K562 (cell line): ENCODE data around the gene FRRS1L. TPM values are rescaled to one million over a fixed set of nuclear protein-coding genes. Genes with fewer than 3 reads are reported as not detected.

Experiments used
- GABPB1 ChIP-seq: sonication (generic); formaldehyde crosslinking; IDR thresholded peaks from 2 replicates; pipeline ENCODE4 v1.8.0; 2022; ENCODE audit warnings: mild to moderate bottlenecking, missing genetic modification reagents
- GABPB2 ChIP-seq: fragments of 250-450 bp; sonication (Bioruptor Pico); conservative IDR thresholded peaks from 2 replicates; pipeline ENCODE4 v1.5.1; 2021; ENCODE audit warnings: mild to moderate bottlenecking
- HNRNPK ChIP-seq: fragments of 200-400 bp; formaldehyde crosslinking; IDR thresholded peaks from one replicate; pipeline ENCODE4 v1.6.1; 2018; ENCODE audit warnings: mild to moderate bottlenecking, low read depth, low read length; ENCODE audit not compliant: poor library complexity, severe bottlenecking
- NFYB ChIP-seq: IDR thresholded peaks from 2 replicates; pipeline ENCODE4 v1.6.1; 2011; ENCODE audit warnings: mild to moderate bottlenecking, moderate library complexity; ENCODE audit not compliant: insufficient read length; ENCODE audit errors: extremely low read depth
- NR4A1 ChIP-seq, 2 experiments: fragments of 250-450 bp in 1 of 2; fragments of 450-650 bp in 1 of 2; sonication (Bioruptor Pico) in 1 of 2; IDR thresholded peaks; 2 replicates each; pipeline versions ENCODE4 v1.4.0 to v1.6.1; 2016 to 2020; ENCODE audit warnings: mild to moderate bottlenecking in 2 of 2, missing compliant biosample characterization in 1 of 2, missing genetic modification characterization in 1 of 2, moderate library complexity in 1 of 2
- RB1 ChIP-seq: fragments of 450-650 bp; IDR thresholded peaks from 2 replicates; pipeline ENCODE4 v1.6.1; 2017; ENCODE audit warnings: low read depth, mild to moderate bottlenecking
- SMARCE1 ChIP-seq: fragments of 450-650 bp; IDR thresholded peaks from 2 replicates; pipeline ENCODE4 v1.7.1; 2016; ENCODE audit warnings: mild to moderate bottlenecking
- SNIP1 ChIP-seq: fragments of 450-650 bp; IDR thresholded peaks from 2 replicates; pipeline ENCODE4 v1.7.1; 2017; ENCODE audit warnings: low read depth, mild to moderate bottlenecking
- ZFP36 ChIP-seq: fragments of 150-350 bp; IDR thresholded peaks from 2 replicates; pipeline ENCODE4 v1.6.1; 2018; ENCODE audit warnings: low read length, low read depth; ENCODE audit not compliant: partially characterized antibody
- ZNF146 ChIP-seq: IDR thresholded peaks from one replicate; pipeline ENCODE4 v1.6.1; 2018; ENCODE audit warnings: missing compliant biosample characterization; ENCODE audit not compliant: unreplicated experiment
- polyA plus RNA-seq, 8 experiments: library from polyadenylated mRNA; depleted of rRNA in 4 of 8; stranded (reverse) in 5 of 8; unstranded in 3 of 8; fragments of >200 nt; fragmentation: Nextera tagmentation in 2 of 8; fragmentation: Illumina TruSeq in 1 of 8; extraction: Ambion mirVana in 2 of 8; extraction: Trizol in 1 of 8; gene quantifications; 2 replicates each; pipeline versions ENCODE4 v1.2.1 to v1.2.3, GENCODE V29; 2011 to 2014; ENCODE audit warnings: inconsistent platforms in 1 of 8, missing spikeins in 1 of 8
- total RNA-seq, 7 experiments: library from RNA; depleted of rRNA in 6 of 7; stranded (reverse); fragments of >200 nt in 6 of 7; fragmentation: Illumina TruSeq in 2 of 7; extraction: Trizol in 2 of 7; gene quantifications; 2 replicates each; pipeline versions ENCODE4 v1.2.1 to v1.2.3, GENCODE V29; 2011 to 2021; ENCODE audit warnings: low replicate concordance in 1 of 7
- TF ChIP-seq, protein P1 (sequence below), 2 experiments: fragments of 450-650 bp in 1 of 2; sonication (generic) in 1 of 2; formaldehyde crosslinking in 1 of 2; IDR thresholded peaks; 2 replicates each; pipeline versions ENCODE4 v1.7.1 to v1.9.0; 2016 to 2022; ENCODE audit warnings: inconsistent platforms in 1 of 2, mild to moderate bottlenecking in 1 of 2, missing genetic modification reagents in 1 of 2

FRRS1L gene
- total and polyA plus RNA-seq, 9 of the 15 experiments (the other 6 are each of a cell fraction or from before 2014, with no cell fraction given), result under 0.01 to 0.04 (median 0.03) TPM; not detected in 5

DNA sequence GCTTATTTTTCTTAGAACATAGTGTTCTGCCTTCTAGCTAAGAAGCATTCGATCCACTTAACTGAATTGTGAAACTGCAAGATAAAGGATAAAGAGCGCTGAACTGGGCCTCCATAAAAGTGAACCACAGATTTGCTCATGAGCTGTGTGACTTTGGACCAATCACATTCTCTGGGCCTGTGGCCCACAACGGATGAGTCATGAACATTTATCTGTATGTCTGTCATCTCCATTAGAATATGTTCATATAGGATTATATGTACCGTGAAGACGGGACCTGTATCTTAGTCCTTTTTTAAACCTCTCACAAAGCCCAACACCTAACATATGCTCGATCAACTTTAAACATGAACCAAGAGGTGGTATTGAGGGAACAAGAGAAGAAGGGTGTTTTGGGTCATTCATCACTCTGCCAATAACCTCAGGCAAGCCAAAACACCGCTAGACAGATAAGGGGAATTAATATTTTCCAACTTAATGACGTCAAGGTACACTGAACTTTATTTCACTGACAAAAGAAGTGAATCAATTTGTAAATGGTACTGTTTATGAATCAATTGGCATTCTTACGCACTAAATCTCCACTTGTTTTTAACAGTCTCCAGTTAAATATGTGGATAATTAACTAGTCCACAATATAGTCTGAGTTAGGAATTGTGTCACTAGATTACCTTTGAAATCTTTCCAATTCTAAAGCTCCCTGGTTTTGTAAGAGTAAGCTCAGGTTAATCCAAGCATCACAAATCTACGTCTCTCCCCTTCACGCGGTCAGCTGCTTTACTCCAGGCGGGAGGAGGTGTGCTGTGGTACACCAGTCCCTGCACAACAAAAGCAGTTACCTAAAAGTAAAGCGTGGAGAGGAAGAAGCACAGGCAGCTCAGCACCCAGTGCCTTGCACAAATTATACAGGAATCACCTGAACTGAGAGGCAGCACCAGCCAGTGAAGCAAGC is 48.9 kb downstream of the FRRS1L start (continued):
- TF ChIP-seq, protein P1, sequence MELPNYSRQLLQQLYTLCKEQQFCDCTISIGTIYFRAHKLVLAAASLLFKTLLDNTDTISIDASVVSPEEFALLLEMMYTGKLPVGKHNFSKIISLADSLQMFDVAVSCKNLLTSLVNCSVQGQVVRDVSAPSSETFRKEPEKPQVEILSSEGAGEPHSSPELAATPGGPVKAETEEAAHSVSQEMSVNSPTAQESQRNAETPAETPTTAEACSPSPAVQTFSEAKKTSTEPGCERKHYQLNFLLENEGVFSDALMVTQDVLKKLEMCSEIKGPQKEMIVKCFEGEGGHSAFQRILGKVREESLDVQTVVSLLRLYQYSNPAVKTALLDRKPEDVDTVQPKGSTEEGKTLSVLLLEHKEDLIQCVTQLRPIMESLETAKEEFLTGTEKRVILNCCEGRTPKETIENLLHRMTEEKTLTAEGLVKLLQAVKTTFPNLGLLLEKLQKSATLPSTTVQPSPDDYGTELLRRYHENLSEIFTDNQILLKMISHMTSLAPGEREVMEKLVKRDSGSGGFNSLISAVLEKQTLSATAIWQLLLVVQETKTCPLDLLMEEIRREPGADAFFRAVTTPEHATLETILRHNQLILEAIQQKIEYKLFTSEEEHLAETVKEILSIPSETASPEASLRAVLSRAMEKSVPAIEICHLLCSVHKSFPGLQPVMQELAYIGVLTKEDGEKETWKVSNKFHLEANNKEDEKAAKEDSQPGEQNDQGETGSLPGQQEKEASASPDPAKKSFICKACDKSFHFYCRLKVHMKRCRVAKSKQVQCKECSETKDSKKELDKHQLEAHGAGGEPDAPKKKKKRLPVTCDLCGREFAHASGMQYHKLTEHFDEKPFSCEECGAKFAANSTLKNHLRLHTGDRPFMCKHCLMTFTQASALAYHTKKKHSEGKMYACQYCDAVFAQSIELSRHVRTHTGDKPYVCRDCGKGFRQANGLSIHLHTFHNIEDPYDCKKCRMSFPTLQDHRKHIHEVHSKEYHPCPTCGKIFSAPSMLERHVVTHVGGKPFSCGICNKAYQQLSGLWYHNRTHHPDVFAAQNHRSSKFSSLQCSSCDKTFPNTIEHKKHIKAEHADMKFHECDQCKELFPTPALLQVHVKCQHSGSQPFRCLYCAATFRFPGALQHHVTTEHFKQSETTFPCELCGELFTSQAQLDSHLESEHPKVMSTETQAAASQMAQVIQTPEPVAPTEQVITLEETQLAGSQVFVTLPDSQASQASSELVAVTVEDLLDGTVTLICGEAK (IDR thresholded peaks at IDR 0.05), result peak; percentile 27; the same call in 1 of the 2 replicates
- TF ChIP-seq, protein P1 (CRISPR knock-in tag; IDR thresholded peaks at IDR 0.05), result no peak
- no peak for TF ChIP-seq HNRNPK
- TF ChIP-seq NR4A1 (CRISPR knock-in tag; IDR thresholded peaks at IDR 0.05), result no peak
- no peak for TF ChIP-seq NR4A1 (tag; IDR thresholded peaks at IDR 0.05)
- peak; percentile 96 for TF ChIP-seq NFYB
- TF ChIP-seq ZFP36, result peak; percentile 76
- TF ChIP-seq SNIP1, result no peak
- TF ChIP-seq ZNF146 (CRISPR knock-in tag), result no peak
- TF ChIP-seq RB1, result no peak
- TF ChIP-seq GABPB2, result no peak
- no peak for TF ChIP-seq GABPB1 (CRISPR knock-in tag)
- TF ChIP-seq SMARCE1, result peak; percentile 82
